Stimulated activated CD8-positive, alpha-beta memory T cell treated with anti-CD3 and anti-CD28 coated beads, Interleukin-4, amount 100 ng/mL, for 4 hours (primary cell): ENCODE results near the gene VAT1L.

Experiments used
- DNase-seq, 2 donors: peaks; one replicate each; pipeline ENCODE4 v3.0.0-alpha.2; 2020; ENCODE audit warnings: low read depth in 2 of 2, low spot score in 1 of 2

Gene VAT1L

DNA sequence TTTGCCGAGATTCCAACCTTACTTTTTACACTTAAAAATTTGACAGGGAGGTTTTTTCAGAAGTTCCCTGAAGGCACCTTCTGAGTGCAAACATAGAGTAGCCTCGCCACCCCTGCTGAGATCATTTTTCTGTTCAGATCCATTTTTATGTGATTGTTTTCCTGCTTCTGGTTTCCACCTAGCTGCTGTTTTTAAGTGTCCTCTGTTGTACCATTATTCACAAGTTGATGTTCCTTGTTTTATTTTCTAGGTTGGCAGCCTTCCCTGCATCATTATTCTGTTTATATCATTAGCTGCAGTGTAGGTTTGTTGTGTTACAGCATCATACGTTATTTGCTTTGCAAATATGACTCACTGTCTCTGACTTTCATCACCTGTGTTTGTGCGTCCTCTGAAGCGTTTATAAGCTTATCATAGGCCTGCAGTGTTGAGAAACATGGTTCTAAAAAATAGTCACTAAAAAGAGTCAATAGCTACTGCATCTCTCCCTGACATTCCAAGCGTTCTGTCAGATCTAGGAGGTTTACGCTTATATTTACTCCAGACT, 117.1 kb downstream of the VAT1L start:
- no peak for DNase-seq

DNA sequence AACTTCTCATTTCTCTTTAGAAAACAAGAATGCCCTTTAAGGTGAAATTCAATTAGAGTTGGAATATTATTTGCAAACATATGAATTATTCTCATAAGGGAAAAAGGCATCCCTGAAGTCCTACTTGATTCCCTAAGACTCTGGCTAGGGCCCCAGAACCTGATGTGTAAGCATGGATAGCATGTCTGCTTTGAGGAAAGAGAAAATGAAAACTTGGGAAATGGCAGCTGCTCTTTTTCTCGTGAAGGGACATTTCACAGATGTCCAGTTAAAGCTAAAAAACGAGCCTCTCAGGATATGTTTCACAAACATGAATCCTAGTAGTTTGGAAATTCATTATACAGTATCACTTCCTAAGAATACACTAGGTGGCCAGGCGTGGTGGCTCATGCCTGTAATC, 121.7 kb downstream of the VAT1L start:
- DNase-seq, result no peak

DNA sequence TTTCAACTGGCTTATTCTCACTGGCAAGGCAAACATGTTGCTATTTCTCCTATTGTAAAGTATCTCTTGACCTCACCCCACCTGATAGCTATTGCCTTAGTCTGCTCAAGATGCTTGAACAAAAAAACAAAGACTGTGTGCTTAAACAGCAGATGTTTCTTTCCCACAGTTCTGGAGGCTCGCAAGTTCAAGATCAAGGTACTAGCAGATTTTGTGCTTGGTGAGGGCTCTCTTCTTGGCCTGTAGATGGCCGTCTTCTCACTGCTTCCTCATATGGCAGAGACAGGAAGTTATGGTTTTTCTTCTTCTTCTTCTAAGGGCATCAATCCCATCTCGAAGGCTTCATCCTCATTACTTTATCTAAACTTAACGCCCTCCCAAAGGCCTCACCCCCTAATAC, 124.3 kb downstream of the VAT1L start:
- DNase-seq, result no peak

DNA sequence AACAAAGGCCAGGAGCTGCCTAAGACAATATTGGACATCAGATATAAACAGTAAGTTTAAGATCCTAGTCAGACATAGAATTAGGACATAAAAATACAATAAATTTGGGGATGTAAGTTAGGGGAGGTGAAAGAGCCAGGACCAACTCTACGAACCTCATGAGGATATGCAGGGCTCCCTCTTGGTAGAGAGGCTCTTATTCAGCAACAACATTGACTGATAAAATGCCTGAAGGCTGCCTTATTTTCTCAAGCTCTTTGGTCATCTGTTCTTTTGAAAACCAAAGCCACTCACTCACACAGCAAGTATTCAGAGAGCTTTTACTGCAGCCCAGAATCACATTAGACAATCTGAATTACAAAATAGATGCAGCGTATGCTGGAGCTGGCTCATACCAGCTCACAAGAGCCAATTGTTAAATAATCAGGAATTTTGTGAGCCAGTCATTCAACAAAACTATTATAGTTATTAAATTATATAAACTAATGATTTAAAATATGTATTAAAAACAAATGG, 125.4 kb downstream of the VAT1L start:
- no peak for DNase-seq

DNA sequence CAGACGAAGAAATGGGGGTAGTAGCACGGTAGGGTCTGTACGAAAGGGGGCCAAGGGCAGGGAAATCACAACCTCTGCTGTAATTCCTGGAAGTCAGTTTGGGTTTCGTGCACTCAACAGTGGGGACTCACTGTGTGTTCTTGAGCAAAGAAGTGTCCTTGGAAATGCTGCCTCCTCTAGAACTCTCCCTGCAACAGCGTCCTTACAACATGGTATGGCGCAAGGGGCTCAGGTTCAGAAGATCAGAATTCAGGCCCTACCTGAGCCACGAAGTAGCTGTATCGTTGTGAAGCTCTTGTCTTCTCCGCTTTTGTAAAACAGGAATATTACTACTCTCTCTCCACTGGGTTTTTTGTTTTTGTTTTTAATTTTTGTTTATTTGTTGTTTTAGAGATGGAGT, 127.7 kb downstream of the VAT1L start:
- DNase-seq, result no peak

DNA sequence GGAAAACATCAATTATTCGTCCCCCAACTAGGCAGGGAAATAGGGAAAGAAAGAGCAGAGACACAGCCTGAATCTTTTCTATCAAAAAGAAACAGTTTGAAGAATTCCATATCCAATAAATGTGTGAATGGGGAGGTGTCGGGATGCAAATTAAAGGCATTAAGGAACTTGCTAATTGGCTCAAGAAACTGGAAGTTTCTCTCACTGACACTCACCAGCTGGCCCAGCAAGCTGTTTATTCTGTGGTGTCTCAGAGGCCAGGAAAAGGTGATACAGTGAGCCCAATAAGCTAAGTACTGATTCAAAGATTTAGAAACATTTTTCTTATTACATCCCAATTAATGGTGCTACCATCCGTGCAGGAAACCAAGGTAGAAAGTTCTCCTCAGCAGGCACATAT, 129.6 kb downstream of the VAT1L start:
- no peak for DNase-seq

DNA sequence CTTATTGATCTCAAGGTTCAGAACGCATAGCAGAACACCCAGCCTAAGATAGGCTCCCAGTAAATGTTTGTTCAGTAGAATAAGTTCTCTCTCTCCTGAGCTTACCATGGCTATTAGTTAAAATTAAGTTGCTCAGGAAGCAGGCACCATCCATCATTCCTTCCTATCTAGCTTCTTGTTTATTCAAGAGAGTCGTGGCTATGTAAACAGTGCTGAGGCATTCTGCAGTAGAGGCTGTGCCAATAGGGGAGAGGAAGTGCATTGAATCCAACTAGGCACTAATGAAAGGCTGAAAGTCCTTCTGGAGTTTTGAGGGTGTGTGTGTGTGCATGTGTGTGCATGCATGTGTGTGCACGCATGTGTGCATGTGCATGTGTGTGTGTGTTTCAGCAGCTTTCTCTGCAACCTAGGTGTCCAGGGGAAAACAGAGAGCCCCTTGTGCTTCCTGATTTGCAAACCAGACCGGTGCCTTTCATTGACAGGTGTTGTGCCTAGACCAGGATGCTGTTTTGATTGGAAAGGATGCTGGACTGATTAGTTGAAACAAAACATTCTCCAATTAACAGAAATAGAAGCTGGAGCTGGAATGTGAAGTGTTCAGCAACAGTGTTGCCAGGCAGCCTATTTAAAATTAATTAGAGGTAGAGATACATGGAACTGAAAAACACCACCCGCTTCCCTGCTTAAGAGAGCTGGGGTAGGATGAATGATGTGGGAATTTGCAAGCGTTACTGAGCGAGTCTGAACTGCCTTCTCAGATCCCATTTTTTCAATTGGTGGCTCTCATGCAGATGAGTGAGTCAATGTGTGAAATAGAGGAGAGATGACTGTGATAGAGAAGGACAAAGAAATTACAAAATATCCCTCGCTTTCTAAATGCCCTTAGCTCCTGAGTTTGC, 130.7 kb downstream of the VAT1L start:
- DNase-seq, result no peak

DNA sequence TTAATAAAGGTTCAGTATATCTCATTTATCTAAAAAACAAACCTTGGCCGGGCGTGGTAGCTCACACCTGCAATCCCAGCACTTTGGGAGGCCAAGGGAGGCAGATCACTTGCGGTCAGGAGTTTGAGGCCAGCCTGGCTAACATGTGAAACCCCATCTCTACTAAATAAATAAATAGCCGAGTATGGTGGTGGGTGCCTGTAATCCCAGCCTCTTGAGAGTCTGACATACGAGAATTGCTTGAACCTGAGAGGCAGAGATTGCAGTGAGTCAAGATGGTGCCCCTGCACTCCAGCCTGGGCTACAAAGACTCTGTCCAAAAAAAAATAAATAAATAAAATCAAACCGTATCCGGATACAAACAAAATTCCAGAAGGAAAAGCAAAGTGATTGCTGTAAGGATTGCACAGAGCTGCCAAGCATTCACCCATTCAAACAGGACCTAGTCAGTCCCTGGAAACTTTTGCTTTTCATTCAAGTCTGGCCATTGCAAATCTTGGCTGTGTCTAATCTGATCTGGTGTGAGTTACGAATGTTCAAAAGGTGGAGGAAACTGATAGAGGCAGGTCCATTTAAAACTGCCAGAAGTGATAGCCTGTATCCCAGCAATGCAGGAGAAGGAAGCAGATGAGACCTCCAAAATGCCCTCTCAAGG, 131.5 kb downstream of the VAT1L start:
- no peak for DNase-seq

DNA sequence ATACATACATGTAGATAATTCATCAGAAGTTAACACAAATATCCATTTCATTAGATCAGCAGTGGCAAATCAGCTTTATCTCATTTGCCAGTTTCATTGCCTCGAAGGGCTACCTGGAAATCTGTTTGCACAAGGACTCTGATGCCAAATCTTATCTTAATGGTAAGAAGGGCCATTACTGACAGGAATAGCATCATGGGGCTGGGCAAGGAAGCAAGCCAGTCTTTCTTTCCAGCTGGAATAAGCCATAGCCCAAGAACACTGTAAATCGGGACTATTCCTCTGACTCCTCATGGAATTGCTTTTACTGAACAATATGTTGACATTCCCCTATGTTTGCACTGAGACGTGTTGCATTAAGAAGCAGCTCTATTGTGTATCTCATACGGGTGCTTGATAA, 132.6 kb downstream of the VAT1L start:
- no peak for DNase-seq

DNA sequence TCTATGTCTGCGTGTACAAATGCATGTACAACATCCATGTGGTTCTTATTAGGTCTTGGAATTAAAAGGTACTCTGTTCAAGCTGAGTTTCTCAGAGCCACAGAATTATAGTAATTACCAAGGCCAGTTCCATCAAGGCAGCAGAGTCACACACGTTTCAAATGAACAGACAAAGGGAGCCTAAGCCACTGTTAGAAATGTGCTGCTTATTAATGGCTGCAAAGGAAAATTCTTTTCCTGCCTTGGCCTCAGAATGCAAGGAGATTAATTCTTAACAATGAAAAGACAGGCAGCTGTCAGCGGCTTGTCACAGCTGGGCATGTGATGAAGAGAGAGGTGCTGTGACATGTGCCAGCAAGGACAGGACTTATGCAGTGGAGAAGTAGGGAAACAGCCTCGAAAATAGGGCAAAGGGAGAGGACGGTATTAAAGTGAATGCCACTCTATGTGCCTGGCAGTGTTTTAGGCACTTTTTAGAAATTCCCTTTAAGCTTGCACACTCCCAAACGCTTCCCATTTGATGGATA, 133.9 kb downstream of the VAT1L start:
- no peak for DNase-seq

DNA sequence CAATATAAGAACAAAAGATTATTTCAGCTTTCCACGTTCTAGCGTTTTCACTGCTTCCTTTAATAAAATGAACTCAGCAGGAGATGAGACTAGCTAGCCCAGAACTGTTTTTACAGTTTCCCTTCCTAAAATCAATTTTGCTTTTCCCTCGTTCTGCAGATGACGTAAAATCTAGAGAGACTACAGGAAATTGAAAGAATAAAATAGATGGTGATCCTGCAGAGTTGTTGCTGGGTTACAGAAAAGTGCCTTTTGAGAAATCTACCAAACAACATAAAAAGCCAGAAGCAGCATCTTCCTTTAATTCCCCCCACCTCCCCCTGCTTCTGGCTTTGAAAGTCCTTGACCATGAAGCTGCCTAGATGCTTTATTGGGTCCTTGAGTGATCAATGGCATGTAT, 137.2 kb downstream of the VAT1L start:
- no peak for DNase-seq

DNA sequence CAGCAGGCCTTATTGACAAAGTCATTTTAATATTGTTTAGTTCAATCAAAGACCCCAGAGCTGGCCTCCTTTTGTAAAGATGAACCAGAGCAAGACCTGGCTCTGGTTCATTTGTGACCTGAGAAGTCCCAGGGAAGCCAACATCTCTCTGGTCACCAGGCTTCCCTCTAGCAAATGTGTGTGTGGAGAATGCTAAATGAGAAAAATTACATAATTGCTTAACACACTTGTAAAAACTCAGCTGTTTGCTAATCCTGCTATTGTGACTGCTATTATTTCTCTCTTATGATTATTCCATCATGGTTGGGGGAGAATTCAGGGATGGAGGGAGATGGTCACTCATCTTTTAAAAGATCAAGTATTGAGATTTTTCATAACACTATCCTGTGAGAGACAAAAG, 139.7 kb downstream of the VAT1L start:
- no peak for DNase-seq

DNA sequence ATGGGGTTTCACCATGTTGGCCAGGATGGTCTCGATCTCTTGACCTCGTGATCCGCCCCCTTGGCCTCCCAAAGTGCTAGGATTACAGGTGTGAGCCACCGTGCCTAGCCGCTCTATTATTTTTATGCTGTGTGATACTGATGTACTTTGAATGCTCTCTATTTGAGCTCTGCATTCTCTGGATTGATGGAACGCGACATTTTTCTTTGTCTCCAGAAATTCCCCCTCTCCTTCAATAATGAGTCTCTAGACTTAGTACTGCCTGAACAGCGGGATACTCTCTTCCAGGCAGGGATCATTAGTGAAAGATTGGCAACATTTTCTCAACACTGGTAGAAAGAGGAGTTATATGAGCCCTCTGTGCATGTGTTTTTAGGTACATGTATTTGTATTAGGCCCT, 140.6 kb downstream of the VAT1L start:
- DNase-seq, result no peak

DNA sequence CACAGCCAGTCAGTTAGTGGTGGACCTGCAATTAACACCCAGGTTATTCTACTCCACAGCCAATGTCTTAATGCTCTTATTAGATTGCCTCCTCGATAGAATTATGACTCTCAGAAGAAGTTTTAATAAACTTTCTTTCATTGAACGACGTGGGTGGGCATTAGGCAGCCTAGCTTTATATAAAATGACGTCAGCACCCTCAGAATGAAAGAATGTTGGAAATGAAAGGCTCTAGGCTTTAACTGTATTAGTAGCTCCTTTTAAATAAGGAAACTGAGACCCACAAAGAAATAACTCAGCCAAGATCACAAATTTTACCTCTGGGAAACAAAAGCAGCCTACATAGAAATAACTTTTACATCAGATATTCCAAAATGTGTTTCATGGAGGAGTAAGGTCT, 142.7 kb downstream of the VAT1L start:
- no peak for DNase-seq

DNA sequence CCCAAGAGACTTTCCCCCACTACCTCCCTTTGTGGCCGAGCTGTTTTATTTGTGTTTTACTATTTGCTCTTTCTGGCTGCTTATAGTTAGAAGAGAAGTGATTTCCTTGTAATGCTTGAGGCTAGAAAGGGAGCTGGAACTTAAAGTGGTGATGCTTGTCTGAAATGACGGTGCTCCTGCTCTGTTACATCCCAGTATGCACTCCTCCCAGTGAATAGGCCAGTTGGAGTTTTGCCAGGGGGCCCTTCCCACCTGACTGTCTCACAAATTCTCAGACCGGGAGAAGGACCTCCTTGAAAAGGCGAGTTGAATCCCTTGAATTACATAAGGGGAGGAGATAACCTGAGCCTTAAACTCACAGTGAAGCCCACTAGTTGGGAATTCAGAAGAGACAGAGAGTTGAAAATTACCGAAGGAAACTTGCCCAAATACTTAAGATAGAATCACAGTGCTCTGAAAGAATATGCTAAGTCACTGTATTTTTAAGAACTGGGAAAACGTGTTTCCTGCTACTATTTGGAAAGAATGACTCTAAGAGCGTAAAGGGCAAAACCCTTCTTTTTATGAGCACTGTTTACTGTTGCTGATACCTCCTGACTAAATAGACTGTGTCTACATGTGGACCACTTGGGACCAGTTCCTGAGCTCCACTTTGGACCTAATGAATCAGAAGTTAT, 149.2 kb downstream of the VAT1L start:
- DNase-seq, result no peak

DNA sequence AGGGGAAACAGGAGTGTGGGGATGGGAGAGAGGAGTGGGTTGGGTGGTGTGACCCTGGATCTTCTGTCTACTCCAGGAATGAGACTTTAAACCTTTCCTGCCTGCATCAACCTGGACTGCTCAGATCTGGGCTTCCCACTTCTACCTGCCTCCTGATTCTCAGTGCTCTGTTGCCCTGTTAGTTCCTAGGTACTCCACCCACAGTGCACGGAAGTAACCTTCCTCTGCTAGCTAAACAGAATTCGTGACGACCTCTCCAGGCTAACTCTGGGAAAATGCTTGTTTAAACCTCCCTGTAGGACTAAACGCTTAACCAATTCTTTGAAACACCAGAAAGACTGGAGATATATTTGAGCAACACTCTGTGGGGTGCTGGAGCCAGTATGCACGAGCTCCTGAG, 150.5 kb downstream of the VAT1L start:
- no peak for DNase-seq

DNA sequence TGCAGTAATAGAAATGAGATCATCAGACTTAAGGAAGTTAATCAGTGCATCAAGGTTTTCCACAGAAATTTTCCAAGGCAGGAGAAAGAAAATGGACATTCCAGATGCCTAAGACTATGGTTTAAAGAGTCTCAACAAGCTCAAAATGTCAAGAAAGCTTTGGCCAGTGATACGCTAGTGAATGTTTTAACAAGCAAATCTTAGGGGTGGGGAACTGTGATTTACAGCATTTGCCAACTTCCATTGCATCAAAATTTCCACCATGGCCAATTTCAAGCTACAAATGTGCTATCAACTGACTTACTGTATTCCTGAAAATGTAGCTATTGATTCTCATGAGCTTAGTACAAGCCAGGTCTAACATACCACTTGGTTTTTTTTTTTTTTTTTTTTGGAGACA, 151.6 kb downstream of the VAT1L start:
- DNase-seq, result no peak

DNA sequence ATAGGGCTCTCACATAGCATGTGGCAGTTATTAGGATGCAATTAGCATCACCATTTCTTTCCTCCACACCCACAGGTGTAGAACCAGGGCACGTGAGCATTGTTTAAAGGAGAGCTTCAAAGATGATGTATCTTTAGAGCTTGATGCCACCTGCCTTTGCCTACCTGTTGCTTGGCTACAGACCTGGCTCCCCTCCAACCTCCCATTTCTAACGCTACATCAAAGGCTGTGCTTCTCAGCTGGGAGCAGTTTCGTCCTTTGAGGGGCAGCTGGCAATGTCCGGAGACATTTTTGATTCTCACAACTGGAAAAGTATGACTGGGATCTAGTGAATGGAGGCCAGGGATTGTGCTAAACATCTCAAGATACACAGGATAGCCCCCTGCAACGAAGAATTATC, 155.4 kb downstream of the VAT1L start:
- no peak for DNase-seq

DNA sequence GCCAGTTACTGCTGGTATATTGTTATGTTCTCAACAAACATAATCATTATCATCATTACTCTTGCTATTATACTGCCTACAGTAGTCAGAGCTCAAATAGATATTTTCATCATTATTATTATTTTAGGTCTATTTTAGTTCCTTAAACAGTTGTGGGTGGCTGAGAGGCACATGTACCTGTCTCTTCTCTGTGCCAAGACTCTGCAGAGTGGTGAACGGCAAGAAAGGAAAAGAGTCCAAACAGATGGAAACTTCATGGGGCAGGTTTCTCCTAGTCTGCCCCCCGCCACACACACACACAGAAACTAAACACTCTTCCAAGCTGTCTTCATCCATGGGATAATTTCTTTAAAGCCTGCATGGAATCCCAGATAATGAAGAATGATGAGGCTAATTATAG, 156.3 kb downstream of the VAT1L start:
- DNase-seq, result no peak

DNA sequence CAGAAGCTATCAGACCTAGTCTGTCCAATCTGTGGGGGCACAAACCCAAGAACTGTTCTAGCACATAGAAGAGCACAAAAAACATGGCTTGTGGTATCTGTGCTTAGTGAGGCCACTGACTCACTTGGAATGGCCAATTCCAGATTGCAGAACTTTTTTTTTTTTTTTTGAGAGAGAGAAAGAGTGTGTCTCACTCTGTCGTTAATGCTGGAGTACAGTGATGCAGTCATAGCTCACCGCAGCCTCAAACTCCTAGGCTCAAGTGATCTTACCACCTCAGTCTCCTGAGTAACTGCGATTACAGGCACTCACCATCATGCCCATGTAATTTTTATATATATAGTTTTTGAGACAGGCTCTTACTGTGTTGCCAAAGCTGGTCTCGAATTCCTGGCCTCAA, 156.8 kb downstream of the VAT1L start:
- no peak for DNase-seq

DNA sequence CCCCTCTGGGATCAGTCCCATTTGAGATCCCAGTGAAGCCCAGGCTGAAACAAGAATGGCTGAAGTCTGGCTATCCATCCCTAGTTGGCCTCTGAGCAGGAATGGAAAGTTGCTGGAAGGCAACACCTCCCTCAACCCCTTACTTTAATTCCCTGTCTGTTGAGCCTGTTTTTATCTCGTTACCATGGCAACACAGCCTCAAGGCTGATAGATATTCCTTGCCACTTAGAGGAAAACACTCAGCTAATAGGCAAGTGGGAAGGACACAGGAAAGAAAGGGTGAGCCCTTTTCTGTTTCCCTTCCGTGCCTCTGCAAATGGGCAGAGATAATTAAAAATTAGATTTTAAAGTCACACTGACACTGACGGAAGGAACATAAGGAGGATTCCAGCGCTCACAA, 158.5 kb downstream of the VAT1L start:
- no peak for DNase-seq
